H1 (cell line): Measurements from ENCODE around the gene OR5M3. TPM values are rescaled to one million over a fixed set of nuclear protein-coding genes. Genes with fewer than 3 reads are reported as not detected.

Experiments used
- CTCF ChIA-PET: fragments of 300-600 bp; sonication (Branson Sonifier 250); formaldehyde crosslinking; loops from one replicate; lab custom pipeline; 2021; ENCODE audit not compliant: partially characterized antibody; lab: Charles Lee
- POLR2A ChIA-PET: fragments of 300-600 bp; sonication (Branson Sonifier 250); formaldehyde crosslinking; loops from one replicate; lab custom pipeline; 2021; ENCODE audit warnings: inconsistent platforms; ENCODE audit not compliant: partially characterized antibody; lab: Charles Lee
- DNase-seq, 2 experiments: peaks; one replicate each; pipeline versions ENCODE4 v3.0.0 to v3.0.0-alpha.2; 2010 to 2022; ENCODE audit warnings: low spot score in 2 of 2, low read depth in 1 of 2, mixed read lengths in 1 of 2
- FAIRE-seq: peaks from 2 replicates; lab custom pipeline; 2011; peaks lifted over from hg19 to GRCh38; lab: Jason Lieb, UNC
- H2AFZ ChIP-seq: 2 replicates; pipeline ENCODE4 v1.8.1; 2012; ENCODE audit warnings: low read length, inconsistent platforms
- H2AK5ac ChIP-seq: 2 replicates; pipeline ENCODE4 v1.6.1; 2013; ENCODE audit warnings: low read depth, low read length
- H2BK120ac ChIP-seq: replicated peaks from 2 replicates; pipeline ENCODE3; 2013; ENCODE audit warnings: low read depth, low read length, inconsistent platforms
- H2BK12ac ChIP-seq: 2 replicates; pipeline ENCODE4 v1.6.1; 2013; ENCODE audit warnings: low read depth, low read length
- H2BK15ac ChIP-seq: 2 replicates; pipeline ENCODE4 v1.6.1; 2013; ENCODE audit warnings: low read length
- H2BK20ac ChIP-seq: 2 replicates; pipeline ENCODE4 v1.6.1; 2013; ENCODE audit warnings: low read length
- H2BK5ac ChIP-seq: 2 replicates; pipeline ENCODE4 v1.6.1; 2013; ENCODE audit warnings: low read depth, low read length
- H3K14ac ChIP-seq: 2 replicates; pipeline ENCODE4 v1.6.1; 2013; ENCODE audit warnings: inconsistent platforms; ENCODE audit not compliant: insufficient read length
- H3K18ac ChIP-seq: 2 replicates; pipeline ENCODE4 v1.6.1; 2013; ENCODE audit warnings: low read length; ENCODE audit errors: extremely low read depth
- H3K23ac ChIP-seq: 2 replicates; pipeline ENCODE4 v1.6.1; 2013; ENCODE audit warnings: inconsistent platforms; ENCODE audit not compliant: insufficient read length
- H3K23me2 ChIP-seq: 2 replicates; pipeline ENCODE4 v1.6.1; 2013; ENCODE audit warnings: low read depth, low read length
- H3K27ac ChIP-seq: 2 replicates; pipeline ENCODE4 v1.6.1; 2011; ENCODE audit warnings: low read depth, low read length, inconsistent platforms
- H3K27me3 ChIP-seq, 4 experiments: replicated peaks in 1 of 4; 1 replicate in 1 of 4; 2 replicates in 3 of 4; pipeline versions ENCODE4 v1.6.1 to v1.8.1; 2011 to 2013; ENCODE audit warnings: low read length in 3 of 4, mild to moderate bottlenecking in 3 of 4, inconsistent platforms in 2 of 4, mixed read lengths in 2 of 4, moderate library complexity in 1 of 4; ENCODE audit not compliant: control insufficient read depth in 3 of 4, insufficient read depth in 3 of 4; ENCODE audit errors: extremely low read depth in 1 of 4
- H3K36me3 ChIP-seq, 4 experiments: 2 replicates each; pipeline versions ENCODE4 v1.6.1 to v1.8.1; 2011 to 2013; ENCODE audit warnings: mild to moderate bottlenecking in 4 of 4, low read length in 3 of 4, moderate library complexity in 2 of 4, control low read depth in 1 of 4, inconsistent platforms in 1 of 4; ENCODE audit not compliant: insufficient read depth in 4 of 4, control insufficient read depth in 2 of 4
- H3K4ac ChIP-seq: replicated peaks from 2 replicates; pipeline ENCODE3; 2013; ENCODE audit warnings: low read length, low read depth, mixed read lengths, inconsistent platforms; ENCODE audit not compliant: insufficient read length
- H3K4me1 ChIP-seq, 4 experiments: replicated peaks in 1 of 4; 1 replicate in 1 of 4; 2 replicates in 3 of 4; pipeline versions ENCODE4 v1.6.1 to v1.8.1; 2011 to 2013; ENCODE audit warnings: low read length in 3 of 4, inconsistent platforms in 2 of 4, mixed read lengths in 1 of 4; ENCODE audit not compliant: insufficient read depth in 4 of 4, control insufficient read depth in 3 of 4
- H3K4me2 ChIP-seq, 2 experiments: 2 replicates each; pipeline versions ENCODE4 v1.6.1 to v1.8.1; 2011 to 2013; ENCODE audit warnings: low read depth in 2 of 2, low read length in 2 of 2, control low read depth in 1 of 2, inconsistent platforms in 1 of 2, mild to moderate bottlenecking in 1 of 2; ENCODE audit not compliant: insufficient read depth in 1 of 2
- H3K4me3 ChIP-seq, 4 experiments: fragments of 200-600, 300-600 bp in 1 of 4; sonication (generic), shearing (Covaris generic), sonication (Bioruptor Twin) in 1 of 4; 2 replicates each; pipeline versions ENCODE4 v1.5.1 to v1.8.1; 2011 to 2016; ENCODE audit warnings: low read length in 4 of 4, low read depth in 3 of 4, control low read depth in 2 of 4, inconsistent platforms in 2 of 4, mild to moderate bottlenecking in 2 of 4, mixed read lengths in 1 of 4, moderate library complexity in 1 of 4; ENCODE audit not compliant: insufficient read depth in 2 of 4; ENCODE audit errors: extremely low read depth in 1 of 4
- H3K56ac ChIP-seq: replicated peaks from 2 replicates; pipeline ENCODE3; 2013; ENCODE audit warnings: low read depth, mild to moderate bottlenecking, mixed read lengths, low read length, inconsistent platforms; ENCODE audit not compliant: insufficient read length
- H3K79me1 ChIP-seq: 2 replicates; pipeline ENCODE4 v1.6.1; 2013; ENCODE audit warnings: low read depth, low read length, control low read depth
- H3K79me2 ChIP-seq, 2 experiments: 2 replicates each; pipeline versions ENCODE4 v1.6.1 to v1.8.1; 2012 to 2013; ENCODE audit warnings: low read length in 2 of 2, mild to moderate bottlenecking in 2 of 2, inconsistent platforms in 1 of 2; ENCODE audit not compliant: insufficient read depth in 2 of 2, control insufficient read depth in 1 of 2
- H3K9ac ChIP-seq, 4 experiments: replicated peaks in 1 of 4; 1 replicate in 1 of 4; 2 replicates in 3 of 4; pipeline versions ENCODE4 v1.6.1 to v1.8.1; 2011 to 2013; ENCODE audit warnings: low read depth in 3 of 4, low read length in 3 of 4, control low read depth in 2 of 4, mild to moderate bottlenecking in 2 of 4, moderate library complexity in 2 of 4, inconsistent platforms in 1 of 4; ENCODE audit errors: extremely low read depth in 1 of 4
- H3K9me3 ChIP-seq, 2 experiments: 2 replicates each; pipeline versions ENCODE4 v1.6.1 to v1.8.1; 2012 to 2013; ENCODE audit warnings: mild to moderate bottlenecking in 2 of 2, moderate library complexity in 2 of 2, control low read depth in 1 of 2, inconsistent platforms in 1 of 2, low read depth in 1 of 2, low read length in 1 of 2, mixed read lengths in 1 of 2; ENCODE audit not compliant: insufficient read depth in 2 of 2
- H4K20me1 ChIP-seq, 2 experiments: replicated peaks in 1 of 2; 2 replicates each; pipeline versions ENCODE3 to v1.8.1; 2011 to 2013; ENCODE audit warnings: inconsistent platforms in 2 of 2, low read length in 2 of 2, mild to moderate bottlenecking in 1 of 2; ENCODE audit not compliant: insufficient read depth in 2 of 2, control insufficient read depth in 1 of 2
- H4K5ac ChIP-seq: 2 replicates; pipeline ENCODE4 v1.6.1; 2013; ENCODE audit warnings: low read length, low read depth, mixed read lengths, inconsistent platforms; ENCODE audit not compliant: insufficient read length
- H4K8ac ChIP-seq: 2 replicates; pipeline ENCODE4 v1.8.0; 2013; ENCODE audit warnings: mild to moderate bottlenecking, moderate library complexity, low read length, inconsistent platforms; ENCODE audit not compliant: insufficient read depth; ENCODE audit errors: extremely low read depth
- H4K91ac ChIP-seq: replicated peaks from 2 replicates; pipeline ENCODE3; 2013; ENCODE audit warnings: low read length, mixed read lengths, inconsistent platforms; ENCODE audit not compliant: insufficient read length
- BACH1 ChIP-seq: IDR thresholded peaks from 2 replicates; pipeline ENCODE4 v1.6.1; 2012; ENCODE audit warnings: low read length, improper control_type of control experiment
- CHD1 ChIP-seq: IDR thresholded peaks from 2 replicates; pipeline ENCODE4 v1.6.1; 2012; ENCODE audit warnings: low read depth, low read length, improper control_type of control experiment
- EP300 ChIP-seq, 2 experiments: IDR thresholded peaks; 1 replicate in 1 of 2; 2 replicates in 1 of 2; pipeline ENCODE4 v1.6.1; 2011 to 2012; ENCODE audit warnings: low read depth in 2 of 2, low read length in 2 of 2, mild to moderate bottlenecking in 2 of 2, borderline replicate concordance in 1 of 2, inconsistent platforms in 1 of 2, moderate library complexity in 1 of 2
- RBBP5 ChIP-seq: IDR thresholded peaks from 2 replicates; pipeline ENCODE4 v1.7.1; 2012; ENCODE audit warnings: low read depth, mild to moderate bottlenecking, inconsistent platforms, low read length, moderate library complexity, borderline replicate concordance
- WGBS, 2 experiments: shearing (Covaris generic) in 1 of 2; methylation state at CpG; one replicate each; pipeline versions ENCODE4 v1.1.6 to v1.1.7; 2013 to 2015; ENCODE audit warnings: low lambda C conversion rate in 2 of 2, mixed read lengths in 2 of 2, inconsistent platforms in 1 of 2, low coverage in 1 of 2, missing lambda C conversion rate in 1 of 2; ENCODE audit not compliant: insufficient replicate concordance in 2 of 2, insufficient coverage in 1 of 2, insufficient read length in 1 of 2; ENCODE audit errors: extremely low coverage in 1 of 2, missing lambda C conversion rate in 1 of 2; 5-methylcytosine and 5-hydroxymethylcytosine counted together
- polyA plus RNA-seq, 7 experiments: library from polyadenylated mRNA; depleted of rRNA in 3 of 7; stranded (reverse) in 5 of 7; unstranded in 2 of 7; fragments of >200 nt in 5 of 7; fragments of 200-250 nt in 2 of 7; gene quantifications; 1 replicate in 5 of 7; 2 replicates in 1 of 7; 4 replicates in 1 of 7; pipeline versions ENCODE4 v1.2.1 to v1.2.3, GENCODE V29; 2011 to 2013; ENCODE audit warnings: missing spikeins in 2 of 7, mixed read lengths in 2 of 7
- total RNA-seq: library from RNA; stranded (reverse); fragmentation: NEBNext Ultra II Directional; extraction: Animal tissue kit (Norgen Biotek cat#: 25700); gene quantifications from 2 replicates; pipeline ENCODE4 v1.2.1, GENCODE V29; 2021
- TF ChIP-seq, protein P1 (sequence below): IDR thresholded peaks from 2 replicates; pipeline ENCODE4 v1.6.1; 2012; ENCODE audit warnings: inconsistent platforms

Gene OR5M3
- total and polyA plus RNA-seq, 2 of the 8 experiments (the other 6 are each of a cell fraction or from before 2014, with no cell fraction given), result not detected

- H3K4me3 ChIP-seq, result no peak within 1 kb of the TSS
- no peak within 1 kb of the TSS for H3K9ac ChIP-seq
- no peaks in the 10 kb centered on the region for H3K79me2 ChIP-seq
- H2BK15ac ChIP-seq, result no peak within 1 kb of the TSS
- no peak within 1 kb of the TSS for H2BK5ac ChIP-seq
- no peak for TF ChIP-seq BACH1
- TF ChIP-seq, protein P1, sequence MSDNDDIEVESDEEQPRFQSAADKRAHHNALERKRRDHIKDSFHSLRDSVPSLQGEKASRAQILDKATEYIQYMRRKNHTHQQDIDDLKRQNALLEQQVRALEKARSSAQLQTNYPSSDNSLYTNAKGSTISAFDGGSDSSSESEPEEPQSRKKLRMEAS, result no peak
- TF ChIP-seq RBBP5, result no peak
- TF ChIP-seq EP300 (IDR thresholded peaks at IDR 0.05; ENCODE audit: borderline replicate concordance in 1 of 2, low read depth in 2 of 2, low read length in 2 of 2), result no peak
- TF ChIP-seq CHD1, result no peak
- TF ChIP-seq, all 59 proteins: peak for 0
- no peak within 1 kb of the TSS for H2AFZ ChIP-seq
- no peaks in the 10 kb centered on the region for H3K9me3 ChIP-seq
- ChIA-PET POLR2A (no interaction called here), CTCF (no interaction called here)
- WGBS, 2 experiments, result 81% methylated on average over 7 of the region's 7 CpGs; no CpG with 5 or more reads in 1 of the 2 experiments
- FAIRE-seq (no peak), DNase-seq (no peak)
- H2BK12ac ChIP-seq, result no peak within 1 kb of the TSS
- no peaks in the 10 kb centered on the region for H3K4me1 ChIP-seq
- no peak within 1 kb of the TSS for H4K91ac ChIP-seq
- no peak within 1 kb of the TSS for H3K18ac ChIP-seq
- no peak within 1 kb of the TSS for H3K23ac ChIP-seq
- no peaks in the 10 kb centered on the region for H3K79me1 ChIP-seq
- H3K4ac ChIP-seq, result no peak within 1 kb of the TSS
- H3K4me2 ChIP-seq, result no peak within 1 kb of the TSS
- no peak within 1 kb of the TSS for H2BK120ac ChIP-seq
- no peak within 1 kb of the TSS for H3K56ac ChIP-seq
- H2AK5ac ChIP-seq, result no peak within 1 kb of the TSS
- H3K36me3 ChIP-seq, result no peaks in the 10 kb centered on the region
- no peak within 1 kb of the TSS for H3K14ac ChIP-seq
- no peak within 1 kb of the TSS for H4K5ac ChIP-seq
- H4K20me1 ChIP-seq, result no peaks in the 10 kb centered on the region
- H3K27ac ChIP-seq, result no peak within 1 kb of the TSS
- H3K23me2 ChIP-seq, result no peaks in the 10 kb centered on the region
- no peaks in the 10 kb centered on the region for H3K27me3 ChIP-seq
- H4K8ac ChIP-seq, result no peak within 1 kb of the TSS
- H2BK20ac ChIP-seq, result no peak within 1 kb of the TSS
Observed at GRCh38 chr11:56491270-56491669, 18.1 kb upstream of the OR5M3 start, which contains the start of gene OR5M8. OR5M8 (minus strand) TSS chr11:56491370; CDS start chr11:56491370, 0 bp downstream.
